ENCODE data around the gene TMEM141.

GRCh38 chr9:136802321-136802720 lies 11.2 kb downstream of the TMEM141 start:
- TF ChIP-seq CTCF (IDR thresholded peaks at IDR 0.05) (no peak), ZFX (IDR thresholded peaks at IDR 0.05; ENCODE audit: borderline replicate concordance) (no peak)
